Fibroblast of skin of left quadriceps (primary cell): Measurements from ENCODE around the gene DPRX.
"Not testable (repeated sequence)": the region's sequence is repeated elsewhere in the genome, so short reads cannot be mapped to it uniquely, and the experiment has no call there.

Experiments
- DNase-seq, 2 experiments: peaks; one replicate each; pipeline ENCODE4 v3.0.0-alpha.2; 2013; ENCODE audit warnings: low read depth in 2 of 2

DPRX gene

GRCh38 chr19:53646144-53646543 lies 14.3 kb downstream of the DPRX start:
- DNase-seq, result no peak

GRCh38 chr19:53647350-53647749 lies 15.6 kb downstream of the DPRX start:
- DNase-seq, result no peak

- DNase-seq, result no peak
These were observed 16.0 kb downstream of the DPRX start for GRCh38 chr19:53647792-53648191.

DNA sequence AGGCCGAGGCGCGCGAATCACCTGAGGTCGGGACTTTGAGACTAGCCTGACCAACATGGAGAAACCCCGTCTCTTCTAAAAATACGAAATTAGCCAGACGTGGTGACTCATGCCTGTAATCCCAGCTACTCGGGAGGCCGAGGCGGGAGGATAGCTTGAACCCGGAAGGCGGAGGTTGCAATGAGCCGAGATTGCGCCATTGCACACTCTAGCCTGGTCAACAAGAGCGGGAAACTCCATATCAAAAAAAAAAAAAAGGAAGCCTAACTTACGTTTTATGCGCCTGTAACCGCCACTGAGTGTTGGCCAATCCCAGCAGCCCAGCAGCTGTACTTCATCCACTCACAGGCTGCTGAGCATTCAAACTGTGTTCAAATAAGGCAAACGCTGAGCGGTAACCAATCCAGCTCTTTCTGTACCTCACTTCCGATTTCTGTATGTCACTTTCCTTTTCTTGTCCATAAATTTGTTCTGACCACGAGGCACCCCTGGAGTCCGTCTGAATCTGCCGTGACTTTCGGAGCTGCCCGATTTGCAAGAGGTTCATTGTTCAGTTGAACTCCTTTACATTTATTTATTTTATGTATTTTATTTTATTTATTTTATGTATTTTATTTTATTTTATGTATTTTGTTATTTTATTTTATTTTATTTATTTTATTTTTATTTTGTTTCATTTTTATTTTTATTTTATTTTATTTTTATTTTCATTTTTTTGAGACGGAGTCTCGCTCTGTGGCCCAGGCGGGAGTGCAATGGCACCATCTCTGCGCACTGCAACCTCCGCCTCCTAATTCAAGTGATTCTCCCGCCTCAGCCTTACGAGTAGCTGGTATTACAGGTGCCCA lies 18.2 kb downstream of the DPRX start:
- no peak for DNase-seq

GRCh38 chr19:53652476-53652875 lies 20.7 kb downstream of the DPRX start:
- no peak for DNase-seq

DNA sequence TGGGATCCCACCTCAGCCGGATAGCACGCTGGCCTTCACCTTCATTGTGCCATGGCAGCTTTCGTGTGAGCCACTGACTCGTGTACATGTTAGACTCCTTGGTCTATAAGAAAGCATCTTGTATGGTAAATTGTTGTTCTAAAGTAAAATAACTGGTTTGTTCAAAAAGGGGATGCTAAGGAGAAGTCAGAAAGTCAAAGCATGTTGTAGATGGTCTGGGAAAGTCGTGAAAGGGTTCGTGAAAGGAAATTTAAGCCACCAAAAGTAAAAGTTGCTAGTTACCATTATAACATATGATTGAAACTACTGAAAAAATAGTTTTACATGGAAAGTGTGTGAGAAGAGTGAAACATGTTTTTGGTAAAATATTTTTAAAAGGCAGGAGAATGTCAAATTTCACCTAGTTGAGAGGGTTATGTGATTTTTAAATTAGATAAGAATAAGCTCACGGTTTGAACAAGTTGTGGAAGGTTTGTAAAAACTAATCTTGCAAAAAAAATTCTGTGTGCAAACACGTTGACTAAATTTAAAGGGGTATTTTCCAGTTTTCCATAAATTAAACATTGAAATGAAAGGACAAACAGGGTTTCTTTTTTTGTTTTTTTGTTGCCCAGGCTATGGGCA lies 23.4 kb downstream of the DPRX start:
- no peak for DNase-seq

GRCh38 chr19:53657330-53657729 lies 25.5 kb downstream of the DPRX start:
- DNase-seq, result no peak

DNA sequence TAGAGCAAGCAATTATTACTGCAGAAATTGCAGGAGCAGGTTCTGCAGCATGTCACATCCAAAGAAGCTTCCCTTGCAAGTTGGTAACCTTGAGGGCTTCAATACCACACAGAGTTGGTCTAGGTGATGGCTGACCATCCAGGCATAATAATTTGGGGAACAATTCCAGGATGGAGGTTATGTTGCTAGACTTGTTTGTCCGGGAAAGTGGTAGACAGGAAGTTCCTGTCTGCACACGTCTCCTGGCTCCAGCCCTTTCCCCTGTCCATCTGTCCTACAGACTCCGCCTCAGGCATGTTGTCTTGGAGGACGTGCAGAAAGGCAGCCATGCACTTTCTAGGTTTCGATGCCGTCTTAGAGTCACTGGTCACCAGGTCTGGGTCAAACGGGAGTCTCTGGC lies 26.0 kb downstream of the DPRX start:
- no peak for DNase-seq

GRCh38 chr19:53659292-53659691 lies 27.5 kb downstream of the DPRX start:
- no peak for DNase-seq

DNA sequence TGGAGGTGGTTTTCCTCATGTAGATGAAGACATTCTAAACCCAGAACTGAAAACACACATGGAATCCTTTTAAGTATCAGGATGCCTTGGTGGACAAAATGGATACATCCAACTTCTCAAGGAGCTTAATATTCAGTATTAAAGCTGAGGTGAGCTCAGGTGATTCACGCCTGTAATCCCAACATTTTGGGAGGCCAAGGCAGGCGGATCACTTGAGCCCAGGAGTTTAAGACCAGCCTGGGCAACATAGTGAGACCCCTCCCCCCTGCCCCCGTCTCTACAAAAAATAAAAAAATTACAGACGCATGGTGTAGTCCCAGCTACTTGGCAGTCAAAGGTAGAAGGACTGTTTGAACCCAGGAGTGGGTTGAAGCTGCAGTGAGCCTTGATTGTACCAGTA lies 28.8 kb downstream of the DPRX start:
- DNase-seq, result no peak

DNA sequence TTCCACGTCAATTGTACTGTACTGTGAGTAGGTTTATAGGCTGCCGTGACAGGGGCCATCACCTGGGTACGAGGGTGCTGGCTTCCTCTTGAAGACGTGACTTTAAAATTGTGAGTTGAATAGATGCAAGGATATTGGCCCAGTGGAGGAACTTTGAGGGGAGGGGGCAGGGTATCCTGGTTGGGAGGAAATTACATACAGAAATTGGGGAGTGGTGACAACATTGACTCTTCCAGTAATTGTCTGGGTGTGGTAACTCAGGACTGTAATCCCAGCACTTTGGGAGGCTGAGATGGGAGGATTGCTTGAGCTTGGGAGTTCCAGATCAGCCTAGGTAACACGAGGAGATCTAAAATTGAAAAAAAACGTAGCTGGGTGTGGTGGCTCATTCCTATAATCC lies 30.4 kb downstream of the DPRX start:
- no peak for DNase-seq

DNA sequence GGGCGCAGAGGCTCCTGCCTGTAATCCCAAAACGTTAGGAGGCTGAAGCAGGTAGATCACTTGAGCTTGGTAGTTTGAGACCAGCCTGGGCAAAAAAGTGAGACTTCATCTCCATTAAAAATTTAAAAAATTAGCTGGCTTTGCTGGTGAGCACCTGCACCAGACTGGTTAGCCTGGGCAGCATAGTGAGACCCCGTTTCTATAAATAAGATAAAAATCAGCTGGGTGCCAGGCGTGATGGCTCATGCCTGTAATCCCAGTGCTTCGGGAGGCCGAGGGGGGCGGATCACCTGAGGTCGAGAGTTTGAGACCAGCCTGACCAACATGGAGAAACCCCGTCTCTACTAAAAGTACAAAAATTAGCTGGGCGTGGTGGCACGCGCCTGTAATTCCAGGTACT lies 32.4 kb downstream of the DPRX start:
- DNase-seq, result no peak

DNA sequence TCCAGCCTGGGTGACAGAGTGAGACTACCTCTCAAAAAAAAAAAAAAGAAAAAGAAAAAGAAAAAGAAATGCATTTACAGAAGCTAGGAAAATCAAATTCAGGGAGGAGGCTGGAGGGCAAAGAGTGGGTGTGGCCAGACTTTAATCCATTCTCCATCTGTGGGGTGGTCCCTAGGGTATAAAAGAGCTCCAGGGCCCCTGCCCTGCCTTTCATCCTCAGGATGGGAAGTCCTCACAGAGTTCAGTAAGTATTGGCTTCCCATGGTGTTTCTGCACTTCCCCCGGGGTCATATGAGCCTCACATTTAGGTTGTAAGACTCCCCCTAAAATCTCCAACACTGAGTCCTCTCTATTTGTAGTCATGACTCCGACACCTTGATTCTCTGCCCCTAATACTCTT lies 33.0 kb downstream of the DPRX start:
- no peak for DNase-seq

GRCh38 chr19:53666331-53666730 lies 34.5 kb downstream of the DPRX start:
- not testable (repeated sequence) for DNase-seq

- DNase-seq, result not testable (repeated sequence)
These were observed 37.0 kb downstream of the DPRX start for GRCh38 chr19:53668804-53669203.

GRCh38 chr19:53670345-53670744 lies 38.5 kb downstream of the DPRX start:
- no peak for DNase-seq

DNA sequence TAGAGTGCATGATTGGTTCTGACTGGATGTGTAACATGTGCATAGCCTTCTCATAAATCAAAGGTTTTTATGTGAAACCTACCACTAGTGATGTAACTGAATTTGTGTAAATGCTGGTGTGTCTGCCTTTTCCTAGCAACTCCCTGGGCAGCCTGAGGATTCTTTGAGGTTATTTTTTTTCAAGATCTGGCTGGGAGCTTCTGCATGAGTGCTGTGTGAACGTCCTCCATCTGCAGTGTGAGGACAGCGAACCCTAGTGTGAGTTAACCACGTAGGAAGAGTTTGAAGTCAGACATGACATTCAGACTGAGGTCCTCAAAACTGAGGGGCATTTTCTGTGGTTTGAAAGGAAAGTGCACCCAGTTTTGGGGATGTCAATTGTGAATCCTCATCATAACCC lies 39.9 kb downstream of the DPRX start:
- no peak for DNase-seq
